HG02571 (cell line): ENCODE results near the gene RAP1GAP2.
"Not testable (repeated sequence)": the region's sequence is repeated elsewhere in the genome, so short reads cannot be mapped to it uniquely, and the experiment has no call there.

Experiments
- ATAC-seq: cut with Tn5 transposase; IDR thresholded peaks from one replicate; pipeline ENCODE4 v1.9.1; 2021; ENCODE audit warnings: mild to moderate bottlenecking, moderate library complexity; ENCODE audit not compliant: unreplicated experiment

Gene RAP1GAP2

GRCh38 chr17:2964028-2964356 is 167.8 kb downstream of the RAP1GAP2 start:
- no peak for ATAC-seq

GRCh38 chr17:2964370-2964769 is 168.1 kb downstream of the RAP1GAP2 start:
- no peak for ATAC-seq

GRCh38 chr17:2964831-2965230 is 168.6 kb downstream of the RAP1GAP2 start:
- no peak for ATAC-seq

- no peak for ATAC-seq
These were observed 169.7 kb downstream of the RAP1GAP2 start for GRCh38 chr17:2965621-2966595.

GRCh38 chr17:2967515-2967914 is 171.3 kb downstream of the RAP1GAP2 start:
- no peak for ATAC-seq

GRCh38 chr17:2971851-2972250 is 175.6 kb downstream of the RAP1GAP2 start:
- no peak for ATAC-seq

GRCh38 chr17:2972749-2973148 is 176.5 kb downstream of the RAP1GAP2 start:
- ATAC-seq = no peak

GRCh38 chr17:2974347-2974746 is 178.1 kb downstream of the RAP1GAP2 start:
- no peak for ATAC-seq

GRCh38 chr17:2975469-2975958 is 179.3 kb downstream of the RAP1GAP2 start:
- ATAC-seq = no peak

GRCh38 chr17:2977157-2977556 is 180.9 kb downstream of the RAP1GAP2 start:
- ATAC-seq = no peak

- ATAC-seq = no peak
These were observed 181.9 kb downstream of the RAP1GAP2 start for GRCh38 chr17:2978116-2978515.

- ATAC-seq = no peak
These were observed 182.8 kb downstream of the RAP1GAP2 start for GRCh38 chr17:2978991-2979390.

- ATAC-seq = no peak
These were observed 184.1 kb downstream of the RAP1GAP2 start for GRCh38 chr17:2980211-2980903.

GRCh38 chr17:2980904-2981246 is 184.6 kb downstream of the RAP1GAP2 start:
- no peak for ATAC-seq

- no peak for ATAC-seq
These were observed 185.1 kb downstream of the RAP1GAP2 start for GRCh38 chr17:2981325-2981724.

GRCh38 chr17:2982854-2983253 is 186.6 kb downstream of the RAP1GAP2 start:
- ATAC-seq = no peak

GRCh38 chr17:2983255-2983654 is 187.0 kb downstream of the RAP1GAP2 start:
- no peak for ATAC-seq

- ATAC-seq = no peak
These were observed 189.1 kb downstream of the RAP1GAP2 start for GRCh38 chr17:2985318-2985717.

- no peak for ATAC-seq
These were observed 190.7 kb downstream of the RAP1GAP2 start for GRCh38 chr17:2986925-2987324.

GRCh38 chr17:2989396-2989795 is 193.2 kb downstream of the RAP1GAP2 start:
- not testable (repeated sequence) for ATAC-seq

- ATAC-seq = no peak
These were observed 193.6 kb downstream of the RAP1GAP2 start for GRCh38 chr17:2989855-2990254.

- no peak for ATAC-seq
These were observed 194.2 kb downstream of the RAP1GAP2 start for GRCh38 chr17:2990396-2990795.
